ENCODE results near the gene GJD3.

Gene GJD3

DNA sequence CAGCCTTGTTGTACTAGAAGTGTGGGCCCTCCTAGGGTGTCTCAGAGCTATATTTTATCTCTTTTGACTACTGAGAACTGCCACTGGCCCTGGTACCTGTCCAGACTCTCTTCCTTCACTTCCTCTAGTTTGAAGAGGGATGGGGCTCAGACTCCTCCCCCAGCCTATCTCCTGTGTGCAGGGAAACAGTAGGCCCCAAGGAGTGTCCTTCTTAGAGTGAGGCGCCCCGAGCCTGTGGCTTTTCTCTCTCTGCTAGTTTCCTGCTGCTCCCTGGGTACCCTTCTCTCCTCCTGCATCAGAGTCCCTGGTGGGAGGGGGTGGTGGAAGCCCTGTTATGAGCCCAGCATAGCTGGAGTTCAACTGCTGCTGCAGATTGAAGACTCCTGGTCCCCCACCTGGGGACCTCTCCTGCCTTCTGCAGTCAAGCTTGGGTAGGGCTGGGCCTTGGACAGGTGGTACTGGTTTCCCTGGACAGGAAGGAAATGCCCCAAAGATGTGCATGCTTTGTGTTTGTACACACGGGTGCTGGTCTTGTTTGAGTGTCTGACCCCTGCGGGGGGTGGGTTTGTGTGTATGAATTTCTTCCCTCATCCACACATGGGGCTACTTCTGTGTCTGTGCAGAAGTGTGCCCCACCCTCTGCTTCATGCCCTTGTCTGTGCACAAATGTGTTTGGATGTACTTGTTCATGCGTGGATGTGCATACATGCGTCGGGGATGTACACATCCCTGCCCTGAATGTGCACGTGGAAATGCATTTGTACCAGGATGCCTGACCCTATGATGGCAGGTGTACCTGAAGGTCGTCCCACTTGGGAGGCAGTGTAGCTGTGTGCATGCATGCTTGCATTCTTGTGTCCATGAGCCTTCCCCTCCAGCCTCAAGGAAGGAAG lies 48.6 kb downstream of the GJD3 start:
- Histone ChIP-seq H4K20me1 (ENCODE audit: insufficient read depth, low read length, poor library complexity, severe bottlenecking) (peaks cover 12% of the 10 kb centered on the region), H2AFZ (ENCODE audit: low read length) (no peak overlapping the region), H3K9ac (ENCODE audit: low read depth, low read length, poor library complexity, severe bottlenecking) (peak overlapping the region; percentile 54), H3K9me3 (ENCODE audit: insufficient read depth, low read depth, low read length) (no peaks in the 10 kb centered on the region), H3K36me3 (ENCODE audit: insufficient read depth, low read length) (no peaks in the 10 kb centered on the region), H3K27me3 (ENCODE audit: insufficient read depth, low read length, poor library complexity, severe bottlenecking) (no peaks in the 10 kb centered on the region), H3K9me2 (replicated peaks; ENCODE audit: low read depth, low read length) (no peaks in the 10 kb centered on the region), H3K79me2 (ENCODE audit: insufficient read depth, low read length) (peaks cover 38% of the 10 kb centered on the region), H3K4me1 (ENCODE audit: insufficient read depth, low read length, poor library complexity, severe bottlenecking) (peaks cover 88% of the 10 kb centered on the region), H3K4me2 (ENCODE audit: low read depth, low read length, poor library complexity, severe bottlenecking) (peak overlapping the region; percentile 78), H3K4me3 (ENCODE audit: low read length, poor library complexity, severe bottlenecking) (peak overlapping the region; percentile 51), H3F3A (ENCODE audit: low read depth) (peaks cover 5% of the 10 kb centered on the region; the same call in 1 of the 2 replicates)
- TF ChIP-seq, protein P1, sequence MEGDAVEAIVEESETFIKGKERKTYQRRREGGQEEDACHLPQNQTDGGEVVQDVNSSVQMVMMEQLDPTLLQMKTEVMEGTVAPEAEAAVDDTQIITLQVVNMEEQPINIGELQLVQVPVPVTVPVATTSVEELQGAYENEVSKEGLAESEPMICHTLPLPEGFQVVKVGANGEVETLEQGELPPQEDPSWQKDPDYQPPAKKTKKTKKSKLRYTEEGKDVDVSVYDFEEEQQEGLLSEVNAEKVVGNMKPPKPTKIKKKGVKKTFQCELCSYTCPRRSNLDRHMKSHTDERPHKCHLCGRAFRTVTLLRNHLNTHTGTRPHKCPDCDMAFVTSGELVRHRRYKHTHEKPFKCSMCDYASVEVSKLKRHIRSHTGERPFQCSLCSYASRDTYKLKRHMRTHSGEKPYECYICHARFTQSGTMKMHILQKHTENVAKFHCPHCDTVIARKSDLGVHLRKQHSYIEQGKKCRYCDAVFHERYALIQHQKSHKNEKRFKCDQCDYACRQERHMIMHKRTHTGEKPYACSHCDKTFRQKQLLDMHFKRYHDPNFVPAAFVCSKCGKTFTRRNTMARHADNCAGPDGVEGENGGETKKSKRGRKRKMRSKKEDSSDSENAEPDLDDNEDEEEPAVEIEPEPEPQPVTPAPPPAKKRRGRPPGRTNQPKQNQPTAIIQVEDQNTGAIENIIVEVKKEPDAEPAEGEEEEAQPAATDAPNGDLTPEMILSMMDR (conservative IDR thresholded peaks at IDR 0.05; ENCODE audit: low read length): no peak
- TF ChIP-seq EZH2phosphoT487 (IDR thresholded peaks at IDR 0.05; ENCODE audit: borderline replicate concordance): no peak

GRCh38 chr17:40315206-40315605 lies 49.3 kb downstream of the GJD3 start:
- Histone ChIP-seq H3K9me2 (replicated peaks; ENCODE audit: low read depth, low read length) (no peaks in the 10 kb centered on the region), H3K27me3 (ENCODE audit: insufficient read depth, low read length, poor library complexity, severe bottlenecking) (no peaks in the 10 kb centered on the region), H3F3A (ENCODE audit: low read depth) (peaks cover 5% of the 10 kb centered on the region; the same call in 1 of the 2 replicates), H3K4me2 (ENCODE audit: low read depth, low read length, poor library complexity, severe bottlenecking) (peak overlapping the region; percentile 78), H4K20me1 (ENCODE audit: insufficient read depth, low read length, poor library complexity, severe bottlenecking) (peaks cover 12% of the 10 kb centered on the region), H3K4me1 (ENCODE audit: insufficient read depth, low read length, poor library complexity, severe bottlenecking) (peaks cover 88% of the 10 kb centered on the region), H3K36me3 (ENCODE audit: insufficient read depth, low read length) (no peaks in the 10 kb centered on the region), H2AFZ (ENCODE audit: low read length) (no peak overlapping the region), H3K4me3 (ENCODE audit: low read length, poor library complexity, severe bottlenecking) (peak overlapping the region; percentile 51), H3K9me3 (ENCODE audit: insufficient read depth, low read depth, low read length) (no peaks in the 10 kb centered on the region), H3K9ac (ENCODE audit: low read depth, low read length, poor library complexity, severe bottlenecking) (peak overlapping the region; percentile 54), H3K79me2 (ENCODE audit: insufficient read depth, low read length) (peaks cover 31% of the 10 kb centered on the region)
- TF ChIP-seq, protein P1 (conservative IDR thresholded peaks at IDR 0.05; ENCODE audit: low read length): no peak
- TF ChIP-seq EZH2phosphoT487 (IDR thresholded peaks at IDR 0.05; ENCODE audit: borderline replicate concordance): no peak

GRCh38 chr17:40314584-40314956 lies 50.0 kb downstream of the GJD3 start:
- Histone ChIP-seq H3K4me2 (ENCODE audit: low read depth, low read length, poor library complexity, severe bottlenecking) (peak overlapping the region; percentile 47), H3K79me2 (ENCODE audit: insufficient read depth, low read length) (peaks cover 24% of the 10 kb centered on the region), H3K9ac (ENCODE audit: low read depth, low read length, poor library complexity, severe bottlenecking) (peak overlapping the region; percentile 76), H3K9me3 (ENCODE audit: insufficient read depth, low read depth, low read length) (no peaks in the 10 kb centered on the region), H3K4me3 (ENCODE audit: low read length, poor library complexity, severe bottlenecking) (peak overlapping the region; percentile 19), H3K4me1 (ENCODE audit: insufficient read depth, low read length, poor library complexity, severe bottlenecking) (peaks cover 88% of the 10 kb centered on the region), H3K36me3 (ENCODE audit: insufficient read depth, low read length) (no peaks in the 10 kb centered on the region), H3F3A (ENCODE audit: low read depth) (peaks cover 5% of the 10 kb centered on the region; the same call in 1 of the 2 replicates), H3K9me2 (replicated peaks; ENCODE audit: low read depth, low read length) (no peaks in the 10 kb centered on the region), H2AFZ (ENCODE audit: low read length) (no peak overlapping the region), H4K20me1 (ENCODE audit: insufficient read depth, low read length, poor library complexity, severe bottlenecking) (peaks cover 11% of the 10 kb centered on the region), H3K27me3 (ENCODE audit: insufficient read depth, low read length, poor library complexity, severe bottlenecking) (no peaks in the 10 kb centered on the region)
- no peak for TF ChIP-seq EZH2phosphoT487 (IDR thresholded peaks at IDR 0.05; ENCODE audit: borderline replicate concordance)
- TF ChIP-seq, protein P1 (conservative IDR thresholded peaks at IDR 0.05; ENCODE audit: low read length): peak; percentile 22
